COLO668 (cell line): ENCODE data around the gene MINAR1.

Experiments used
- DNase-seq: peaks from one replicate; lab custom pipeline; 2025; ENCODE audit not compliant: unreplicated experiment; lab: John Stamatoyannopoulos, UW

MINAR1 gene

GRCh38 chr15:79459666-79460065, 27.5 kb downstream of the MINAR1 start:
- DNase-seq: no peak

- DNase-seq: no peak
These were observed 31.1 kb downstream of the MINAR1 start for GRCh38 chr15:79463043-79463780.

- no peak for DNase-seq
These were observed 31.7 kb downstream of the MINAR1 start for GRCh38 chr15:79463781-79464270.

GRCh38 chr15:79466488-79466887, 34.4 kb downstream of the MINAR1 start:
- no peak for DNase-seq

- no peak for DNase-seq
These were observed 35.9 kb downstream of the MINAR1 start for GRCh38 chr15:79467865-79468586.

GRCh38 chr15:79472446-79472845, 40.3 kb downstream of the MINAR1 start:
- DNase-seq: no peak

- DNase-seq: no peak
These were observed 42.1 kb downstream of the MINAR1 start for GRCh38 chr15:79474252-79474651.

GRCh38 chr15:79475306-79475705, 43.2 kb downstream of the MINAR1 start:
- no peak for DNase-seq

- DNase-seq: no peak
These were observed 46.0 kb downstream of the MINAR1 start for GRCh38 chr15:79478108-79478507.

- DNase-seq: no peak
These were observed 47.5 kb downstream of the MINAR1 start for GRCh38 chr15:79479616-79480015.

GRCh38 chr15:79481793-79482192, 49.7 kb downstream of the MINAR1 start:
- no peak for DNase-seq
